CD4-positive, alpha-beta T cell (primary cell): ENCODE results near the gene IL3RA. TPM values are rescaled to one million over a fixed set of nuclear protein-coding genes. Genes with fewer than 3 reads are reported as not detected.

Experiments
- ATAC-seq: fragments of 200-7000 bp; cut with Tn5 transposase; one replicate; pipeline ENCODE4 v1.10.0; 2022; ENCODE audit warnings: mild to moderate bottlenecking; ENCODE audit not compliant: poor library complexity
- CTCF ChIA-PET: fragments of 350-600 bp; sonication (Branson Sonifier 250); formaldehyde crosslinking; loops from one replicate; lab custom pipeline; 2021; ENCODE audit warnings: antibody characterized with exemption, inconsistent platforms; lab: Charles Lee
- POLR2A ChIA-PET: fragments of 350-600 bp; sonication (Branson Sonifier 250); formaldehyde crosslinking; loops from one replicate; lab custom pipeline; 2021; ENCODE audit warnings: antibody characterized with exemption, inconsistent platforms; lab: Charles Lee
- DNase-seq, 14 experiments: peaks; one replicate each; pipeline ENCODE4 v3.0.0-alpha.2; 2013 to 2020; ENCODE audit warnings: mixed read lengths in 2 of 14
- H3K27ac ChIP-seq, 2 donors: one replicate each; pipeline versions ENCODE4 v1.5.1 to v1.7.0; 2013; ENCODE audit warnings: low read length in 2 of 2, low read depth in 1 of 2, mild to moderate bottlenecking in 1 of 2
- H3K27me3 ChIP-seq, 2 experiments: 1 replicate in 1 of 2; 2 replicates in 1 of 2; pipeline versions ENCODE4 v1.6.1 to v1.7.0; 2013; ENCODE audit warnings: low read length in 2 of 2, control low read depth in 1 of 2, mild to moderate bottlenecking in 1 of 2, moderate library complexity in 1 of 2; ENCODE audit not compliant: insufficient read depth in 2 of 2, control insufficient read depth in 1 of 2
- H3K36me3 ChIP-seq: one replicate; pipeline ENCODE4 v1.6.1; 2013; ENCODE audit warnings: low read length, control low read depth; ENCODE audit not compliant: insufficient read depth
- H3K4me1 ChIP-seq: one replicate; pipeline ENCODE4 v1.6.1; 2013; ENCODE audit warnings: low read length, control low read depth; ENCODE audit not compliant: insufficient read depth
- H3K4me3 ChIP-seq: one replicate; pipeline ENCODE4 v1.5.1; 2013; ENCODE audit warnings: mild to moderate bottlenecking, low read length, moderate library complexity
- H3K9me3 ChIP-seq, 2 experiments: 1 replicate in 1 of 2; 2 replicates in 1 of 2; pipeline versions ENCODE4 v1.6.1 to v1.7.0; 2013; ENCODE audit warnings: low read length in 2 of 2, mild to moderate bottlenecking in 2 of 2, control low read depth in 1 of 2, moderate library complexity in 1 of 2; ENCODE audit not compliant: control insufficient read depth in 1 of 2, insufficient read depth in 1 of 2
- H3K27ac Mint-ChIP-seq: one replicate; pipeline ENCODE4 v1.8.0; 2020; ENCODE audit warnings: mixed read lengths
- H3K27me3 Mint-ChIP-seq: one replicate; pipeline ENCODE4 v1.8.0; 2021; ENCODE audit warnings: mixed read lengths
- H3K36me3 Mint-ChIP-seq: one replicate; pipeline ENCODE4 v1.8.0; 2021; ENCODE audit warnings: low read depth, mixed read lengths
- H3K4me1 Mint-ChIP-seq: one replicate; pipeline ENCODE4 v1.8.0; 2021; ENCODE audit warnings: low read depth, mixed read lengths
- H3K4me3 Mint-ChIP-seq: one replicate; pipeline ENCODE4 v1.8.0; 2020; ENCODE audit warnings: mild to moderate bottlenecking, mixed read lengths
- H3K9me3 Mint-ChIP-seq: one replicate; pipeline ENCODE4 v1.8.0; 2020; ENCODE audit warnings: mixed read lengths
- intact Hi-C, 2 experiments: fragments of 100-400 bp; cut with DNase I in 1 of 2; cut with micrococcal nuclease in 1 of 2; formaldehyde crosslinking; loops; one replicate each; pipeline versions ENCODE4 v1.15.1 to v1.9.0; 2023 to 2025; cut with DNase I, micrococcal nuclease
- total RNA-seq, 174 experiments: library from RNA in 2 of 174; stranded (reverse) in 2 of 174; gene quantifications; one replicate each; pipeline ENCODE4 v1.2.3 and lab custom pipeline; 2021 to 2026
- TF ChIP-seq, protein P1 (sequence below): fragments of 200-600 bp; IDR thresholded peaks from one replicate; pipeline ENCODE4 v1.8.0; 2022; ENCODE audit warnings: antibody characterized with exemption, mild to moderate bottlenecking

IL3RA gene
- total RNA-seq, 2 experiments from 2014 or later: 0.45 to 0.49 TPM

DNA sequence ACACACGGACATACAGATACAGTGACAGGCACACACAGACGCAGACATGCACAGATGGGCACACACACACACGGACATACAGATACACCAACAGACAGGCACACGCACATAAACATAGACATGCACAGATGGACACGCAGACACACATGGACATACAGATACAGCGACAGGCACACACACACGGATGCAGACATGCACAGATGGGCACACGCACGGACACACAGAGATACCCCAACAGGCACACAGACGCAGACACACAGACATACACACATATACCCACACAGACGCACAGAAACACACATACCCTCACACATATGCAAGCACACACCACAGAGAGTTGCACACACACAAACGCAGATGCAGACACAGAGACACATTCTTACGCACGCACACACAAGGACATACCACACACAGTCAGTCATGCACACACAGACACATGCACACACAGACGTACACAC is 79.8 kb downstream of the IL3RA start:
- no peak for ATAC-seq
- Mint-ChIP-seq H3K36me3 (peaks cover 50% of the 10 kb centered on the region), H3K4me3 (no peak overlapping the region), H3K9me3 (peaks cover 4% of the 10 kb centered on the region), H3K27me3 (no peaks in the 10 kb centered on the region), H3K27ac (no peak overlapping the region), H3K4me1 (no peaks in the 10 kb centered on the region)
- TF ChIP-seq, protein P1, sequence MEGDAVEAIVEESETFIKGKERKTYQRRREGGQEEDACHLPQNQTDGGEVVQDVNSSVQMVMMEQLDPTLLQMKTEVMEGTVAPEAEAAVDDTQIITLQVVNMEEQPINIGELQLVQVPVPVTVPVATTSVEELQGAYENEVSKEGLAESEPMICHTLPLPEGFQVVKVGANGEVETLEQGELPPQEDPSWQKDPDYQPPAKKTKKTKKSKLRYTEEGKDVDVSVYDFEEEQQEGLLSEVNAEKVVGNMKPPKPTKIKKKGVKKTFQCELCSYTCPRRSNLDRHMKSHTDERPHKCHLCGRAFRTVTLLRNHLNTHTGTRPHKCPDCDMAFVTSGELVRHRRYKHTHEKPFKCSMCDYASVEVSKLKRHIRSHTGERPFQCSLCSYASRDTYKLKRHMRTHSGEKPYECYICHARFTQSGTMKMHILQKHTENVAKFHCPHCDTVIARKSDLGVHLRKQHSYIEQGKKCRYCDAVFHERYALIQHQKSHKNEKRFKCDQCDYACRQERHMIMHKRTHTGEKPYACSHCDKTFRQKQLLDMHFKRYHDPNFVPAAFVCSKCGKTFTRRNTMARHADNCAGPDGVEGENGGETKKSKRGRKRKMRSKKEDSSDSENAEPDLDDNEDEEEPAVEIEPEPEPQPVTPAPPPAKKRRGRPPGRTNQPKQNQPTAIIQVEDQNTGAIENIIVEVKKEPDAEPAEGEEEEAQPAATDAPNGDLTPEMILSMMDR: no peak
- H3K9me3 ChIP-seq: peaks cover 0 to 31% of the 10 kb centered on the region in 2 experiments
- H3K27ac ChIP-seq: no peak overlapping the region
- ChIA-PET CTCF (no interaction called here), POLR2A (no interaction called here)
- H3K4me1 ChIP-seq: no peaks in the 10 kb centered on the region
- H3K27me3 ChIP-seq: no peaks in the 10 kb centered on the region
- peaks cover 44% of the 10 kb centered on the region for H3K36me3 ChIP-seq
- intact Hi-C loops: no loop called here
- no peak overlapping the region for H3K4me3 ChIP-seq
- no peak for DNase-seq

DNA sequence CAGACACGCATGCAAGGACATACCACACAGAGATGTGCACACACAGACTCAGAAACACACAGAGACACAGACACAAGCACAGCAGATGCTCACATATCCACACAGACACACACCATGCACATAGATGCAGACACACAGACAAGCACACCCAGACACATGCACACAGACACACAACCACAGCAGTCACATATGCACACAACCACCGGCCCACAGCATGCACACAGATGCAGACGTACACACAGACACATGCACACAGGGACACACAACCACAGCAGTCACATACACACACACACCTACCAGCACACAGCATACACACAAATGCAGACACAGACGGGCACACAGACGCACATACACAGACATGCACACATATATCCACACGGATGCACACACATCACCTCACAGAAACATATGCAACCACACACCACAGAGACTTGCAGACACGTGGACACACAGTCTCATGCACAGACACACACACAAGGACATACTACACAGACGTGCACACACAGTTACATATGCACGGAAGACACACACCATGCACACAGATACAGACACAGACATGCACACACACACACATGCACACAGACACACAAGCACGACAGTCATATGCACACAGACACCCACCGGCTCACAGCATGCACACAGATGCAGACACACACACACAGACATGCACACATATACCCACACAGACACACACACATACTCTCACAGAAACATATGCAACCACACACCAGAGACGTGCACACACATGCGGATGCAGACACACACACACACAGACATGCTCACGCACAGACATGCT is 80.6 kb downstream of the IL3RA start:
- H3K4me1 ChIP-seq: no peaks in the 10 kb centered on the region
- TF ChIP-seq, protein P1: no peak
- peaks cover 49% of the 10 kb centered on the region for H3K36me3 ChIP-seq
- ATAC-seq (no peak), DNase-seq (peak in 1 of 14 experiments; percentile 26)
- ChIA-PET CTCF (no interaction called here), POLR2A (no interaction called here)
- no peak overlapping the region for H3K27ac ChIP-seq
- no peak overlapping the region for H3K4me3 ChIP-seq
- H3K9me3 ChIP-seq: peaks cover 8 to 37% of the 10 kb centered on the region in 2 experiments
- no peaks in the 10 kb centered on the region for H3K27me3 ChIP-seq
- intact Hi-C loops: no loop called here
- H3K9me3 Mint-ChIP-seq: peaks cover 7% of the 10 kb centered on the region
- H3K4me1 Mint-ChIP-seq: no peaks in the 10 kb centered on the region
- no peak overlapping the region for H3K4me3 Mint-ChIP-seq
- H3K27ac Mint-ChIP-seq: no peak overlapping the region
- H3K27me3 Mint-ChIP-seq: no peaks in the 10 kb centered on the region
- peaks cover 50% of the 10 kb centered on the region for H3K36me3 Mint-ChIP-seq

DNA sequence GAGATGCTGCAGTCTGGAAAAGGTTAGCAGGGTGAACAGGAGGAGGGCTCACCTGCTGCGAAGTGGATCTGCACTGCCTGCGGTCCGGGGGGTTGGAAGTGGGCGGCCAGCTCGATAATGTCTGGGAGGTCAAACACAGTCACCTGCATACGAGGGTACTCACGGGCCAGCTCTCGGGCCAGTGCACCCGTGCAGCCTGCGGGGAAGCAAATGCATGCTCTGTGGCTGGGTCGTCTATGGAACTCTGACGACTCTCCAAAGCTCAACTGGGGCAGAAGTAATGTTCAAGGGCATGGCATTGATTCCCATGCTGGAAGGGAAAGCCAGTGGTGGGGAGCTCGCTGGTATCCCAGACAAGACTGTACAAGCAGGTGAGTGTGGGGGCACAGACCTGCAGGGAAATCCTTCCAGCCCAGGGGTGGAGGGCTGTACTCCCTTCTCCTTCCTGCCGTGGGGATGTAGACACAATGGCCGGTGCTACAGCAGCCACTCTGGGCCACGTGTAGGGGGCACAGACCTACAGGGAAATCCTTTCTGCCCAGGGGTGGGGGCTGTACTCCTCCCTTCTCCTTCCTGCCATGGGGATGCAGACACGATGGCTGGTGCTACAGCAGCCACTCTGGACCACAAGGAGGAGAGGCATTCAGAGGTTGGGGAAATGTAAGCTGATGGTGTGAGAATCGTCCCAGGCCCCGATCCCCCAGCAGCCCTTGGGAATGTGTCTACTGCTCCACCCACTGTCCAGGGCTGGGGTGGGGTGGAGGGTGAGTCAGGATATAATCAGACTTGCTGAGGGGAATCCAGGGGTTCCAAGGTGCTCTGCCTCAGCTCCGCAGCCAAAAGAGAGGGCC is 81.6 kb downstream of the IL3RA start:
- Mint-ChIP-seq H3K9me3 (peaks cover 7% of the 10 kb centered on the region), H3K4me3 (no peak overlapping the region), H3K27me3 (no peaks in the 10 kb centered on the region), H3K4me1 (no peaks in the 10 kb centered on the region), H3K27ac (no peak overlapping the region), H3K36me3 (peaks cover 50% of the 10 kb centered on the region)
- Histone ChIP-seq H3K27ac (no peak overlapping the region), H3K9me3 (peaks cover 14 to 43% of the 10 kb centered on the region in 2 experiments), H3K36me3 (peaks cover 49% of the 10 kb centered on the region), H3K4me1 (no peaks in the 10 kb centered on the region), H3K27me3 (no peaks in the 10 kb centered on the region), H3K4me3 (no peak overlapping the region)
- TF ChIP-seq, protein P1: no peak
- intact Hi-C loops: no loop called here
- no peak for ATAC-seq
- ChIA-PET CTCF (no interaction called here), POLR2A (no interaction called here)
- peak in 1 of 14 experiments; percentile 30 for DNase-seq
